Mucosa of descending colon (tissue), 3 donors: ENCODE data around the gene CECR2. TPM values are rescaled to one million over a fixed set of nuclear protein-coding genes. Genes with fewer than 3 reads are reported as not detected.

Experiments used
- ATAC-seq: fragments of 200-7000 bp; cut with Tn5 transposase; one replicate; pipeline ENCODE4 v1.9.1; 2020; ENCODE audit warnings: mild to moderate bottlenecking, moderate library complexity
- DNase-seq, 3 donors: peaks; one replicate each; pipeline ENCODE4 v3.0.0-alpha.2; 2020
- H3K36me3 ChIP-seq: fragments of 200-600 bp; one replicate; pipeline ENCODE4 v1.8.0; 2021; ENCODE audit warnings: low read depth, mild to moderate bottlenecking
- H3K4me1 ChIP-seq: fragments of 200-600 bp; one replicate; pipeline ENCODE4 v1.8.0; 2021; ENCODE audit warnings: low read depth, mild to moderate bottlenecking
- H3K4me3 ChIP-seq: fragments of 200-600 bp; one replicate; pipeline ENCODE4 v1.8.0; 2021; ENCODE audit warnings: mild to moderate bottlenecking
- H3K9me3 ChIP-seq: fragments of 200-600 bp; one replicate; pipeline ENCODE4 v1.8.0; 2021; ENCODE audit warnings: mild to moderate bottlenecking
- CTCF ChIP-seq: fragments of 200-600 bp; IDR thresholded peaks from one replicate; pipeline ENCODE4 v1.8.0; 2022; ENCODE audit warnings: antibody characterized with exemption, mild to moderate bottlenecking
- intact Hi-C, 2 donors: fragments of 100-400 bp; cut with DNase I in 1 of 2; cut with micrococcal nuclease in 1 of 2; formaldehyde crosslinking; loops; one replicate each; pipeline versions ENCODE4 v1.11.0 to v1.11.1; 2022; cut with DNase I, micrococcal nuclease
- total RNA-seq, 3 donors: library from RNA; stranded (reverse); fragmentation: NEBNext Ultra II Directional in 2 of 3; extraction: Animal tissue kit (Norgen Biotek cat#: 25700) in 2 of 3; gene quantifications; one replicate each; pipeline versions ENCODE4 v1.2.1 to v1.2.4, GENCODE V29; 2021 to 2023
- donor health status: DM: no; HTN: no; CAD: no; lungs with moderate emphysema.
- donor health status: DM: no; HTN: no; CAD: no.
- donor health status: DM: no; HTN: yes; CAD: no.

Gene CECR2
- total RNA-seq, 3 donors from 2014 or later: 0.27 to 1.4 (median 0.29) TPM

- Histone ChIP-seq H3K9me3 (no peaks in the 10 kb centered on the region), H3K4me3 (no peak overlapping the region), H3K36me3 (no peaks in the 10 kb centered on the region), H3K4me1 (peaks cover 2% of the 10 kb centered on the region)
- no peak for TF ChIP-seq CTCF
- intact Hi-C loops: no loop called here
- DNase-seq (no peak), ATAC-seq (no peak)
Observed at GRCh38 chr22:17575681-17576080, 206.4 kb downstream of the CECR2 start.

- Histone ChIP-seq H3K9me3 (no peaks in the 10 kb centered on the region), H3K36me3 (no peaks in the 10 kb centered on the region), H3K4me3 (no peak overlapping the region), H3K4me1 (peaks cover 2% of the 10 kb centered on the region)
- intact Hi-C loops: no loop called here
- TF ChIP-seq CTCF: no peak
- DNase-seq: peak in 1 of 3 donors; percentile 24
- ATAC-seq: no peak
Observed at GRCh38 chr22:17576470-17576869, 207.2 kb downstream of the CECR2 start.

- ATAC-seq: no peak
Observed at GRCh38 chr22:17578136-17578754, 209.0 kb downstream of the CECR2 start.

GRCh38 chr22:17579535-17579981, 210.3 kb downstream of the CECR2 start:
- Histone ChIP-seq H3K4me1 (no peaks in the 10 kb centered on the region), H3K4me3 (no peak overlapping the region), H3K36me3 (no peaks in the 10 kb centered on the region), H3K9me3 (no peaks in the 10 kb centered on the region)
- intact Hi-C loops: no loop called here
- DNase-seq (peak in 1 of 3 donors; percentile 22), ATAC-seq (no peak)
- no peak for TF ChIP-seq CTCF

More at GRCh38 chr22:17578136-17578754, 209.0 kb downstream of the CECR2 start:
- H3K4me3 ChIP-seq: no peak overlapping the region
- DNase-seq: peak in 1 of 3 donors; percentile 22
- no peaks in the 10 kb centered on the region for H3K9me3 ChIP-seq
- no peaks in the 10 kb centered on the region for H3K36me3 ChIP-seq
- no peaks in the 10 kb centered on the region for H3K4me1 ChIP-seq
- intact Hi-C loops: no loop called here
- TF ChIP-seq CTCF: no peak

GRCh38 chr22:17580441-17581031, 211.3 kb downstream of the CECR2 start:
- ATAC-seq (no peak), DNase-seq (peak in 1 of 3 donors; percentile 32)
- no peaks in the 10 kb centered on the region for H3K4me1 ChIP-seq
- H3K9me3 ChIP-seq: no peaks in the 10 kb centered on the region
- TF ChIP-seq CTCF: no peak
- no peaks in the 10 kb centered on the region for H3K36me3 ChIP-seq
- H3K4me3 ChIP-seq: no peak overlapping the region
- intact Hi-C loops: no loop called here
